Stimulated activated CD4-positive, alpha-beta T cell treated with anti-CD3 and anti-CD28 coated beads, Interleukin-1b, Interleukin-23, amount 100 ng/mL, for 1 hour (primary cell): ENCODE results near the gene TTLL10.

Experiments used
- DNase-seq, 2 donors: peaks; one replicate each; pipeline ENCODE4 v3.0.0-alpha.2; 2020; ENCODE audit warnings: low read depth in 2 of 2

Gene TTLL10

DNA sequence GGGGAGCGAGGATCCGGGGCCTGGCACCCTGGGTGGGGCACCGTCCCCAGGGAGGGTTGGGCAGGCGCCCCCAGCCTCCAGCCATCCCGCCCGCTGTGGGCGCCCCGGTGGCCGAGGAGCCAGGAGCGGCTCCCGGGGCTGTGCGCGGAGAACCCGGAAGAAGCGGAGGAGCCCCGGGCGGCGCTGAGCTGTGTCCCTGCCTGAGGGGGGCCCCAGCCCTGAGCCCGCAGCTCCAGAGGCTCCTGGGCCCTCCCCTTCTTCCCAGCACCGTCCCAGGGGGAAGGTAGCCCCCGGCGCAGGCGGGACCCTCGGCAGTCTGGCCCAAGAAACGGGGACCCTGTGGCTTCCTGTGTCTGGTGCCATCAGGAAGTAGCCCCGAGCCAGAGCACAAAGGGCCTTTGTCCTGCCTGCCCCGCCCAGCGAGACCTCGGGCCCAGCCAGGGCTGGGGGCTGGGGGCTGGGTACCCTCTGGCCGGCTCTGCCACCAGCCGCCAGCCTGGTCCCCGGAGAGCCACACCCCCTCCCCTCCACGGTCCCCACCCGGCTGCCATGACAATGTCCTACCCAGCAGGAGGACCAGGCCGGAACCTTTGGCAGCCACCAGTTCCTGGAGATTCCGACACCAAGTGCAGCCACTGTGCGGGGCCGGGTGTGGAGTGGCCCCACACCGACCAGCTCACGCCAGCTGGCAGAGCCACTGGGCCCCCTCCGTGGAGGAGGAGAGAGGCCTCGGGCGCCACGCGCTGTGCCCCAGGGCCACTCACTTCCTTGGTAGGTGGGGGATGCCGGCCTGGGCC, 15.6 kb upstream of the TTLL10 start:
- DNase-seq: no peak

DNA sequence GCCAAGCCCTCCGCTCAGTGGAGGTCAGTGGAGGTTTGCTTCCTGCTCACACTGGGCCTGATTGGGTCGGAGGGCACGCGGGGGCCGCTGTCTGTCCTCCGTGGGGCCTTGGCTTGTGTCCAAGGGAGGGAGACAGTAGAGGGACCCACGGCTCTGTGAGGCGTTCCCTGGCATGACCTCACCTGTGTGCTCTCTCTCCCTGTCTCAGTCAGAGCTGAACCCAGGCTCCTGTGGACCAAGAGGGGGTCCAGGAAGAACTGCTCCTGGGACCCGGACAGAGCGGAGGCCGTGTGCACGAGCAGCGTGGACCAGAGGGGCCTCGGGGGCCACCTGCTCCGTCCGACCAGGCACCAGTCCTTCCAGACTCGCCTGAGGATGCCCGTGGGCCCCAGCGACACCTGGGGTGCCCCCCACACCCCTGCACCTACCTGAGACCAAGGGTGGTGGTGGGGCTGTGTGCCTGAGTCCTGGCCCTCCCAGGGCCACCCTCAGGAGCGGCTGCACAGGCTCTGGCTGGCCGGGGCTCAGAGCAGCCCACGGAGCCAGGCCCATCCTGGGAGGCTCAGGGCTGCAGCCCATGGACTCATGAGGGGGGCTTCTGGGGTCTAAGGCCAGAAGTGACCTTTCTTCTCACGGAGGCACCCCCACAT, 13.3 kb upstream of the TTLL10 start:
- no peak for DNase-seq

DNA sequence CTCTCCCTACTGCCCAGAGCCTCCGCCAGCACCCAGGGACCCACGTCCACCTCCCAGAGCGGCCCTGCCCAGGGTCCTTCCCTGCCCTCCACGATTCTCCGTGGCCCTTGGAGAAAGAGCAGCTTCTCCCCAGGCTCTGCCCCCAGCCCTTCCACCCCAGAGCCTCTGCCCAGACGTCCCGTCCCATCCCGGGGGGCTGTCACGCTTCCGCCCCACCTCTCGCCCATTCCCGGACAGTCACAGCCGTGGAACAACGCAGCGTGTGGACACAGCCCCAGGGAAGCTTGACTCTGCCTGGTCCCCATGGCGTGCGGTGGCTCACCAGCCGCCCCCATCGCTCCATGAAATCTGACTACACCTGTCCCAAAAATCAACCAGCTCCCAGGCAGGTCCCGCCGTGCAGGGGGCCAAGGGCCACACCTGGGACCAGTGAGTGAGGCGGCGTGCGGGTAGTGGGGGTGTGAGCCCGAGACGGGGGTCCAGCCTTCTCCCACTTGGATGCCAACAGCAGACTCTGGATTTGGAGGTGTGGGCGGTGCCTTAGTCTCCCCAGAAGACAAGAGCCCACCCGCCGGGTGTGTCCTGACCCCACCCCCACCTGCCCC, 12.5 kb upstream of the TTLL10 start:
- DNase-seq: no peak

DNA sequence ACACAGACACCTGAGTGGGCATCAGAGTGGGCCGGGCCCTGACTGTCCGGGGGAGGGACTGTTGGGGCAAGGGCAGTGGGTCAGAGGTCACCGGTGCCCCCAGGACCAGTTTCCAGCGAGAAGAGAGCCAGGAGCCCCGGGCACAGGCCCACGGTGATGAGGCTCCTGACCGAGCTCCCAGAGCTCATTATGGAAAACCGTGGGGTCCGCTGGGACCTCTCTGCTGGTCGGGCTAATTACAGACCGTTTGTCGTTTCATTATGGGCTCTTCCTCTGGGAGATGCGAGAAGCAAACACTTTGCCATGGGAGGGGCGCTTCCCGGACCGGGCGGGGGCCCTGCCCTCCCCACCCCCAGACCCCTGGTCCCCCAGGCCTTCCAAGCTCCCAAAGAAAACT, 12.0 kb upstream of the TTLL10 start:
- DNase-seq: no peak

DNA sequence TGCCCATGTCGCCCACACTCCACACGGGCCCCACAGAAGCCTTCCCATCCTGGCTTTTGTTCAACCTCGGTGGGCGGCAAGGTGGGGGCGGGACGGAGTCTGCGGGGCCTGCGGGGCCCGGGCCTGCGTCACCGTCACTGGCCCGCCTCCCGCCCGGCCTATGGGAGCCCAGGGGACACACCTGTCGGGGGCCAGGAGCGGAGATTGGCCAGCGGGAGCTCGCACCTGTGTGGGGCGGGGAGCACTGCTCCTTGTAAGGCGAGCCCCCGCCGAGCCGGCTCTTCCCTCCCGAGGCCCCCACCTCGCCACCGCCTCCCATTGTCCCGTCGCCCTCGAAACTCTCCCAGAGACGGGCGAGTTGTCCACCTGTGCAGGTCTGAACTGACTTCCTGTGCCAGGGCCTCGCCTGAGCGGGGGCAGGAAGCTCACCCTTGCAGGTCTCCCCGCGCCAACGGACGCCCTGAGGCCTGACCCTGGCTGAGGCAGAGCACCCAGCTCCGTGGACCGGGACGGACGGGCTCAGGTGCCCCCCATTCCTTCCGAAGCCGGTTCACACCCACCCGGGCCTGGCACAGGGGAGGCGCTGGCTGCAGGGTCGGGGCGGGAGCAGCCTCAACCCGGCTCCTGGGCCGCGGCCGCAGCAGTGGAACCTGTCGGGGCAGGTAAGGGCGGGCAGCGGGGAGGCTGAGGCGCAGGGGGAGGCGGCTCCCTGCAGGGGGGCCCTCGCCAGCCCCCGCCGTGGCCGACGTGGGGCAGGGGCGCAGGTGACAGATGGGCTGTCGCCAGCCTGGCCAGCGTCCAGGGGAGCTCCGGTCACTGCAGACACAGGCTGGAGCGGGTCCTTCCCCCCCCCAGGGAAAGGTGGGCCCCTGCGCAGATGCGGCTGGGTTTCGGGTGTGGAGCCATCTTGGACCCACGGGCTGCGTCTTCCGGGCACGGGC, 10.8 kb upstream of the TTLL10 start:
- DNase-seq: no peak

DNA sequence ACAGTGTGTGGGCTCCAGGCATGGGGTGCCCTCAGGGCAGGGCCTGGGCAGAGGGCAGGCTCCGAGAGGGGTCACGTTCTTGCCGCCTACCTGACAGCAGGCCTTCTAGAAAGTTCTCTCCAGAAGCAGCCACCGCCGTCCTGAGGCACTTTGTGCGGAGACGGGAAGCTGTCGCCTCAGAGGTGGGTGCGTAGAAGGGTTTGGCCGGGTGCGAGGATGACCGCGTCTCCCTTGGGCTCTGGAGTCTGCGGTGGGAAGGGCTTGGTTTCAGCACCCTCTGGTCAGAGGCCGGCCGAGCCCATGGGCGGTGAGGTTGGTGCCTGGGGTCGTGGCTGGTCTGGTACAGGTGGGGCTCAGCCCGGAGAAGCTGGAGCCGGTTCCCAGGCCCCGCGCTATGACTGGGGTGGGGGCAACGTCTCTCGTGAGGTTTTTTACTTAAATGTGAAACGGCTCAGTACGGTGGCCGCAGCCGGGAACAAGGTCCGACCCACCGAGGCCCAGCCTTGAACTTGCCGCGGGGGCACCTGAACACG, 10.1 kb upstream of the TTLL10 start:
- DNase-seq: no peak

DNA sequence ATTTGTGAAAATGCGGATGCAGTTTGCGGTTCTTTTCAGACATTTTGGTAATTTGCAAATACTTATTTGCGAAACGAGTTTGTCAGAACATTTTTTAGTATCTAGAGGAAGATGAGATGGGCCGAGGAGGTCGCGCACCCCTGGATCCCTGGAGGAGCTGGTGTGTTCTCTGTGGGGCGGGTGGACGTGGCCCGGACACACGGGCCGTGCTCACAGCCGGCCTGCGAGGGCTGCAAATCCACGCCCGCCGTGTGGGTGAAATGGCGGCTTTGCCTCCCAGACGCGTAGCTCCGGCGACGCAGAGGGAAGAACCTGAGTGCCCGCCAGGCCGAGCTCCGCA, 9.3 kb upstream of the TTLL10 start:
- no peak for DNase-seq

DNA sequence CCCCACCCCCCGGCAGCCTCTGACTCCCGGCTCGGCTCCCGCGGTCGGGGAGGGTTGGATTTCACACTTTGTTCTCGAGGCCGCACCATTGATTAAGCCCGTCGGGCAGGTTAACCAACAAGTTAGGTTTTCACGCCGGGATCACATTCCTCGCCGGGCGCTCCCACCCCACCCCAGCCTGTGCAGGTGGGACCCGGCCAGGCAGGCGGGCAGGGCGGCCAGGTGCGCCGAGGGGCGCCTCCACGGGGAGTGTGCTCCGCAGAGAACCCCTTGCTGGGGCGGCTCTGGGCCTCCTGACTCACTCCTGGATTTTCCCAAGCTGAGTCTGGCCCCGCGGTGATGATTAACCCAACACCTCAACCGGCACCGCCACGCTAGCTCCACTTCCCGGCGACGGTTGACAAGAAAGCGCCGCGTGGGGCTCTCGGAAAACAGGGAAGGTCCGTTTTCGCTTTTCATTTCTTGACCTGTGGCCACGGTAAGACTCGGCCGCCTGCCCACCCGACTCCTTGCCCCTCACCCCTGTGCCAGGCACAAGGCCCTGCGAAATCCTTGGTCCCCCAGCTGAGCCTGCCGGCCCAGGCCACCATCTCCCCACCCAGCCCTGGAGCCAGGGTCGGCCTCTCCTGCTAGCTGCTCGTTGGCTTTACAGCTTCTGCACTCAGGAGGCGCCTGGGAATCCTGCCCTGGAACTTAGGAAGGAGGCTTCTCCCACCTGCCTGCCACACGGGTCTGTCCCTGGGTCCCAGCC, 8.8 kb upstream of the TTLL10 start:
- DNase-seq: no peak

DNA sequence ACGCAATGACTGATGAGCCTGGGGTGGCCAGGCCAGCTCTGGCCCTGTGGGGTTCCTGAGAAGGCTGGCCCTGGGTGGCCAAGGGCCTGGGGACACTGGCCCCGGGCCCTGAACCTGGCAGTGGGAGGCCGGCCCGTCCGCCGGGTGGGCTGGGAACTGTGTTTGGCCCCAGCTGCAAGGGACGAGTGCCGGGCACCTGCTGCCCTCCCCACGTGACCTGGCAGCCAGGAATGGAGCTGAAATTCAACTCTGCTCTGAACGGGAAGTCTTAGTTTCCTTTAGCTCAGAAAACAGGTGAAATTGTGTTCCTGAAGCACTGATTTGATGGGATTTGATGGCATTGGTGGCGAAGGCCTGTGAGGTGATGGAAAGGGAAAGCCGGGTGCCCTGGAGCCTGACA, 8.2 kb upstream of the TTLL10 start:
- DNase-seq: no peak

DNA sequence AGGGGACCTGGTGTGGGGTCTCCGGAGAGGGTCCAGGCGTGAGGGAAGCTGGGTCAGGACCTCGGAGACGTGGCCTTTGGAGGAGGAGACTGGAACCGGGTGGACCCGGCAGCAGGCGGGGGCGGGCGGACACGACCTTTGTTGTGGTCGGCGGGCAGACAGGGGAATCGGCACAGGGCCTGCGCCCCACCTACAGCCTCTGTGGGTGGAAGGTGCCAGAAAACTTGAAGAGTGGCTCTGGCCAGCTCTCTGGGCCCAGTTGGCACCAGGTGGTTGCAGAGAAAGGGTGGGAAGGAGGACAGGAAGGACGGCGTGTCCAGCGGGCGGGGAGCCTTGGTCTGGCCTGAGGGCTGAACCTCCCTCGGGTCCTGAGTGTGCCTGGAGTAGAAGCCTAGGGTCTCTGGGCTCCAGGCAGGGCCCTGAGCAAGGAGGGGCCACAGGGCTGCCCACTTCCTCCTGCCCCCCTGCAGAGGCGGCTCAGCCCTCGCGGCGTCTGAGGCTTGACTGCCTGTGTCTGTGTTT, 7.7 kb upstream of the TTLL10 start:
- no peak for DNase-seq

DNA sequence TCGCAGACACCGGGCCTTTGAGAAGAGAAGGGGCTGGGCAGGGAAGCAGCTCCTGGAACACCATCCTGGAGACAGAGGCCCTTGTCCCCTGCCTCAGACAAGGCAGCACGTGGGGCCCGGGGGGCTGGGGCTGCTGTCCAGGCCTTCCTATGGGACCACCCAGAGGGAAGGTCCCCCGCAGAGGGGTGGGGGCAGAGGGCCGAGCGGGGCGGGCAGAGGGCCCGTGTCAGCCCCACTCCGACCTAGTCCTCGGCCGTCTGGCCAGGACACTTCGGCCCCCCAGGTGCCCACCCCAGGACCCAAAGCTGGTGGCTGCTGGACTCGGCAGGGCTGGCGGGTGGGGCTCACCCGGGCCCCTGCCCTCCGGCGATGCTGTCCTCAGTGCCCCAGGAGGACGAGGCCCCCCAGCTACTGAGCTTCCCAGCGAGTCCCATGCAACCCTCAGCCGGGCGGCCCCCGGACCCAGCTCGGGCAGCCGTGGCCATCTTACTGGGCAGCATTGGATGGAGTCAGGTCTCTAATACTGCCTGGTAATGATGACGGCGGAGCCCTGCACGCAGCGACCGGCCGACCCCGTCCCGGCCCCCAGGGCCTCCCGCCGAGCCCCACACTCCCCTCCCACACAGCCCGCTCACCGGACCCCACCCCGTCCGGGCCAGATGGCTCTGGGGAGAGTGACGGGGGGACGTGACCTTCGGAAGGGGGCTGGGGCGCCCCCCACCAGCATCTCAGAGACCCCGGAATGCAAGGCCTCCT, 6.9 kb upstream of the TTLL10 start:
- DNase-seq: no peak

DNA sequence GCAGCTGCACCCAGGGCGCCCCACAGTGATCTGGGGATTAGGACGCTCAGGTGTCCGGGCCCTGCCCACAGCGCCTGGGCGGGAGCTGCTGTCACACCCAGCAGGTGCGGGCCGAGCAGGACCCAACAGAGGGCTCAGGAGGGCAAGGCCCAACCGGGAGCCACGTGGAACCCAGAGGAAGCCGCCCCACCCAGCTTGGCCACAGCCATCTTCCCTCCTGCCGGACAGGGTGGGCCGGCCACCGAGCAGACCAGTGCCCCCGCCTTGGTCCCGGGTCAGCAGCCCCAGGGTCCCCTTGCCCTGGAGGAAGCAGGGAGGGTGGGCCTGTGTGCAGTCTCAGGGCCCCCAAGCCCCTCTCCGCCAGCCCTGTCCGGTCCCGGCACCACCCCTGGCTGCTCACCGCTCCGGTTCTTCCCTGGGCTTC, 6.3 kb upstream of the TTLL10 start:
- DNase-seq: no peak

DNA sequence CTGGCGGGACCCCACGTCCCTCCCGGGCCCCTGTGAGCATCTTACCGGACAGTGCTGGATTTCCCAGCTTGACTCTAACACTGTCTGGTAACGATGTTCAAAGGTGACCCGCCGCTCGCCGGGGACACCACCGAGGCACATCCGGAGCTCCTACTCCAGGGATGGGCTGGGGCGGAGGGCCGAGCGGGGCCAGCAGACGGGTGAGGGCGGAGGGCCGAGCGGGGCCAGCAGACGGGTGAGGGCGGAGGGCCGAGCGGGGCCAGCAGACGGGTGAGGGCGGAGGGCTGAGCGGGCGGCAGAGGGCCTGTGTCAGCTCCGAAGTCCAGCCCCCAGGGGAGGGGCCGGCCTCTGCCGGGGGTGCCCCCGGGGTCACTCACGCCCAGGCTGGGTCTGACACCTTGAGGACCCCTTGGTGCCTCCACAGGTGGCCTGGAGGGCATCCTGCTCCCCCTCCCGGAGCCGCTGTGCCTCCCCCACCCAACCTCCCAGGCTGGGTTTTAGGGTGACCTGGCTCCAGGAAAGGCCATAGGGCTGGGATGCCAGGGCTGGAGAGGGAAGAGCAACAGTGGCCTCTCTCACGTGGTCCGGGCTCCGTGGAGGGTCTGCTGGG, 5.7 kb upstream of the TTLL10 start:
- no peak for DNase-seq

DNA sequence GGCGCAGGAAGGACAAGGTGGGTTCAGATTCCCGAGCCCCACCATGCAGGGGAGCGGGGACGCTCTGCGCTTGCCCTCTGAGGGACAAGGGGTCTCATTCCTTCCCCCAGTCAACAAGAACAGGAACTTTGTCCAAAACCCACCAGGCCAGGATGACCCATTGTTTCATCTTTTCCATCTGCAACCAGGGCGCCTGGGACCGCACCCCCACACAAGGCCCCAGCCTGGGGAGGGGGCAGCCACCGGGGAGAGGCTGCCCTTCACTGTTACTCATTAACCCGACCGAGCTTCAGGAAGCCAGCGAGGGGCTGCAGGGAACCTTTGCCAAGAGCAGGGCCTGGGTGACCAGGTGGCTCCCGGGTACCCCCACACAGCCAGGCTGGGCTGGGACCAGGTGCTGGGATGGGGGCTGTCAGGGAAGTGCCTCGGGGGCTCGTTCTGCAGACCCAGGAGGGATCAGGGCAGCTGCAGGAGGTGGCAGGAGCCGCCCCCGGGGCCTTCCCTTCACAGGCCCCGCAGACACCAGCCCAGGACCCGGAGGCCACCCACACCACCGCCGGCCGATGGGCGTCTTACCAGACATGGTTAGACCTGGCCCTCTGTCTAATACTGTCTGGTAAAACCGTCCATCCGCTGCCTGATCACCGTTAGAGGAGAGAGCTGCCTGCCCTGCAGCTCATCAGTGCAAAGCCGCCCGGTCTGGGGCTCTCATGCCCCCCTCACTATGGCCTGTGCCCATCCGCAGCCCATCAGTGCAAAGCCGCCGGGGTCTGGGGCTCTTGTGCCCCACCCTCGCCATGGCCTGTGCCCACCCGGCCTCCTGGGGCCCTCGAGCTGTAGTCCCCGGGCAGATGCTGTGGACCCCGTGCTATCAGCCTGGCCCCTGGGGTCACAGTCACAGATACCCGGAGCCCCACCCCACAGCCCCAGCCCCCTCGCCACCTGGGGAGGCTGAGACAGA, 4.9 kb upstream of the TTLL10 start:
- DNase-seq: no peak

DNA sequence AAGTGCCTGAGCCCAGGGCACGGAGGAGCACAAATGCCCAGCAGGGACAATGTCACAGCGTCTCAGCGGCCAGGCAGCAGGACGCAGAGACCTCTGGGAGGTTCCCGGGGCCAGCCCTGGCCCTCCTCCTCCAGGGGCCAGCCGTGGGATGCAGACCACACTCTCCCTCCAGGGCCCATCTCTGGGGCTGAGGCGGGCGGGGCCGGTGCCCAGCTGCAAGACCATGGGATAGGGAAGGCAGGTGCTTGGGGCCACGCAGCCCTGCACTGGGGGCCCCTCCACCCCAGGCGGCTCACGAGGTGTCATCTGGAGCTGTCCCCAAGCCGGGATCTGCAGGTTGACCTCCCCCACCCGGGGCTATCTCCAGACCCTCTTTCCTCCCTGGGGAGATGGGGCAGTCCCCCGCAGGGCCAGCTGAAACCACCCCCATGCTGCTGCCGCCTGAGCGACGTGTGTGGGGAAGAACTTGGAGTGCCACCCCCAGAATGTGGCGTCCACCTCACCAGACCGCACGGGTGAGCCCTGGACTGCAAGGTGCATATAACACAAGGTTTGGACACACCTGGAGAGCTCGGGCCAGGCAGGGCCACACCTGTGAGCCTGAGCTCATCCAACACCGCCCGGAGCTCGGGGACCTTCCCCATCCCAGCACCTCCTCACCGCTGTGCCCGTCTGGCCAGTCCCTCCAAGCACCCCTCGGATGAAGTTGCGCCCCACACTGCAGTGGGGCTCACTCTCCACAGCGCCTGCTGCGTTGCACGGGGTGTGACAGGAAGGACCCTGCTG, 4.1 kb upstream of the TTLL10 start:
- DNase-seq: no peak

DNA sequence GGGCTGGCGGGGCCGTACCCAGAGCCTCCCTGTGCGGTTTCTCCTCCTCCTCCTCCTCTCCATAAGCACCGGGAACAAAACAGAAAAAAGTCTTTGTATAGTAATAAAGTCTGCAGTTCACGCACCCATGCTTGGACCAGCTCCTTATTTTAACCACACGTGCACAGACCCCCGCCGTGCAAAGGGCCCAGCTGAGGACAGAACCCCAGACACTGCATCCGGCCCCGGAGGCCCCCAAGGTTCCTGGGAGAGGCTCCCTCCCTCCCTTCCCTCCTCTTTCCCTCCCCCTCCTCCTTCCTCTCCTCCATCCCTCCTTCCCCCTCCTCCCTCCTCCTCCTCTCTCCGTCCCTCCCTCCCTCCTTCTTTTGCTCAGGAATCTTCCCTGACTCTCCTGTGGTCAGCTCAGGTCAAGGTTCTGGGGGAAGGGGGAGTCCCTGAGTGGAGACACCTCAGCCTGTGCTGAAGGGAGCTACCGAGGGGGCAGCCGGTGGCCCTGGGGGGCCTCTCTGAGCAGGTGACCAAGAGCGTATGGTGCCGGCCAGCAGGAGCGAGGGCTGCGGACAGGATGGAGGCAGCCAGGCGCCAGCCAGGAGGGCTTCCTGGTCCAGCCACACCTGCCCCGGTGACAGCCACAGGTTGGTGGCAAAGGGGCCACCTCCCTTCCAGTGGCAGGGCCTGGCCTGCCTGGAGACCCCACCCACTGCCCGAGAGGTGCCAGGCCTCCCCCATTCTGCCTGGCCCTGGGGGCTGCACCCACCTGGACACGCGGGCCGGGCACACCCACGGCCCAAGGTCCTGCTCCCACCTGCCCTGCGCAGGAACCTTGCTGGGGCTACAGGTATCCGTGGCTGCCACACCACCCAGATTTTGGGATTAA, 3.2 kb upstream of the TTLL10 start:
- no peak for DNase-seq

DNA sequence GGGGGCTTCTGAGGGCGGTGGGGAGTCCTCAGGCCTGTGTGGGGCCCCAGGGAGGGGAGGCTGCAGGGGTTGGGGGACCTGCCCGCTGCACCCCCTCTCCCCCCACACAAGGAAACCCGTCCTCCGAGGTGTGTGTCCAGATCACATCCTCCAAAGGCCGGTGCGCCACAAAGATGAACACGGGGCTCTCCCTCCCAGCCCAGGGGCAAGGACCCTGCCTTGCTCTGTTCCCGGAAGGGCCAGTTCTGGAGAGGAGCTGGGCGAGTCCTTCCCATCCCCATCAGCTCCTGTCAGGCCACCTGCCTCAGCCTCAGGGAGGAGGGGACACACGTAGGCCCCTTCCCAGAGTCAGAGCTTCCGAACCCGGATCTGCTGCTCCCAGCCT, 2.5 kb upstream of the TTLL10 start:
- no peak for DNase-seq
